Measurements from ENCODE around the gene ADAMTS2. TPM values are rescaled to one million over a fixed set of nuclear protein-coding genes. Genes with fewer than 3 reads are reported as not detected.

ADAMTS2 gene
- total RNA-seq, 4 donors from 2014 or later, result 2.3 to 10.6 (median 3.0) TPM

DNA sequence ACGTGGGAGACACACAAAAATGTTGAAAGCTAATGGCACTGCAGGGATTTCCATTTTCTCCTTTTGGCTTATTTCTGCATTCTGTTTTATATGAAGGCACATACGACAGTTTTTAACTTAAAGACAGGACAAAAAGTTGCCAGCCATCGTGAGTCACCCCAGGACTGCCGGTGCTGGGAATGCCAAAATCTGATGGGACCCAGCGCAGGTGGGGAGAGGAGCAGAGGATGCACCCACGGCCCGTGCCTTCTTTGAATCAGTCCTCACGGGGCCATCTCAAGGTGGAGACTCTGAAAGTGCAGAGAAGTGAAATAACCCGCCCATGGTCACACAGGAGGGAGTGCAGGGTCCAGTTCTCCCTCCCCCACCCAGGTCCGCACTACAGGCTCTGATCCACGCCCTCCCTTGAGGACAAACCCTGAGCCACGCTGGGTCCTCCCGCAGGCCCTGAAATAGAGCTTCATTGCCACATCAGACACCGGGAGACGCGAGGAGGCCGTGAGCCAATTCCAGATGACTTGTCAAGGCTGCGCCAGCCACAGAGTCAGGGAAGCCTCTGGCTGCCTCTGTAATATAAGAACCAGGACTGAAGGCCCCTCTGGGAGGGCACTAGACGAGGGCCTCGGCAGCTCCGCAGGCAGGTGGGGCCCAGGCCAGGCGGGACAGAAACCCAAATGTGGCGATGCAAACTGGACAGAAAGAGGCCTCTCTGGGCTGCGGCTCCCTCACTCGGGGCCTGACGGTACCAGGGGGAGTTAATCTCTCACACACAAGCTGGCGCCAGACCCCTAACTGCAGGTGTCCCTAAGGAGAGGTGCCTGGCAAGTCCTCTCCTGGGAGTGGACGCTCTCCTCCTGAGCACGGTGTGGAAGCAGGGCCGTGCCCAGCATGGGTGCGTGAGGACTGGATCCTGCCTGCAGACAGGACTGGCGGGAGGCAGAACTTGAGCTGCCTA is 22.9 kb downstream of the ADAMTS2 start:
- TF ChIP-seq, protein P1, sequence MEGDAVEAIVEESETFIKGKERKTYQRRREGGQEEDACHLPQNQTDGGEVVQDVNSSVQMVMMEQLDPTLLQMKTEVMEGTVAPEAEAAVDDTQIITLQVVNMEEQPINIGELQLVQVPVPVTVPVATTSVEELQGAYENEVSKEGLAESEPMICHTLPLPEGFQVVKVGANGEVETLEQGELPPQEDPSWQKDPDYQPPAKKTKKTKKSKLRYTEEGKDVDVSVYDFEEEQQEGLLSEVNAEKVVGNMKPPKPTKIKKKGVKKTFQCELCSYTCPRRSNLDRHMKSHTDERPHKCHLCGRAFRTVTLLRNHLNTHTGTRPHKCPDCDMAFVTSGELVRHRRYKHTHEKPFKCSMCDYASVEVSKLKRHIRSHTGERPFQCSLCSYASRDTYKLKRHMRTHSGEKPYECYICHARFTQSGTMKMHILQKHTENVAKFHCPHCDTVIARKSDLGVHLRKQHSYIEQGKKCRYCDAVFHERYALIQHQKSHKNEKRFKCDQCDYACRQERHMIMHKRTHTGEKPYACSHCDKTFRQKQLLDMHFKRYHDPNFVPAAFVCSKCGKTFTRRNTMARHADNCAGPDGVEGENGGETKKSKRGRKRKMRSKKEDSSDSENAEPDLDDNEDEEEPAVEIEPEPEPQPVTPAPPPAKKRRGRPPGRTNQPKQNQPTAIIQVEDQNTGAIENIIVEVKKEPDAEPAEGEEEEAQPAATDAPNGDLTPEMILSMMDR (IDR thresholded peaks at IDR 0.05), result no peak
- no peak for TF ChIP-seq POLR2A (IDR thresholded peaks at IDR 0.05)
- DNase-seq (ENCODE audit: low spot score in 2 of 2), result peak in 1 of 2 donors; percentile 88
- 79 to 87% methylated on average over 29 to 32 of the region's 32 CpGs for WGBS, 2 donors
- no peak overlapping the region for H3K4me3 ChIP-seq (ENCODE audit: low read depth, poor library complexity, severe bottlenecking)
- intact Hi-C loops (cut with DNase I; ENCODE audit: low total_unique reads), result no loop called here

DNA sequence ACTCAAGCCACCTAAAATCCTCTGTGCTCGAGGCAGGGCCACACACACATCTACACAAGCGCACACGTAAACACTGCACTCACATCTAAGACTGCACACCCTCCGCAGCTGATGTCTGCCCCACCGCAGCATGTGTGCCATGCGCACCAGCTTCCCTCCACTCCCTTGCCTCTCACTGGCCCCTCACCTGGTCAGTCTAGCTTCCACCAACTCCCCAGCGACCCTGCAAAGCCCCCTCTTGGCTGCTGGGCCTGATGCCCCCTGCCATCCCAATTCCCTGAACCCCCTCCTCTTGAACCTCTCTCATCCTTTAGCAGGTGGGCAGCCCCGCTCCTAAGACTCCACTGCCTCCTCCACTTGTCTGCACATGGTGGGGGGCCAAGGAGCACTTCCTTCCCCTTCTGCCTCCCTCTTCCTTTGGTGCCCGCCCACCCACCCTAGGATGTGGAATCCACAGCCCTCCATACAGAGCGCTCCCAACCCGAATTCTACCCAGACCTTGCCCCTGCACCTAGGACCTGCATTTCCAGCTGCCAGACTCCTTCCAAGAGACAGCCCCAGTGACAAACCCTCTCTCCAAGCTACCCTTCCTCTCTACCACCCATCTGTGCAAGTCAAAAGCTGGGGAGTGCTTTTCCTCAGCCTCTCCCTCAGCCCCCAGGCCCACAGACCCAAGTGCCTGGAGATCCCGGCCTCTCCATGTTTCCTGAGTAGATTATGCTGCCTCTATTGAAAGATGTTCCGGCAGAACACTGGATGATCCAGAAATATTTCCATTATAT is 23.9 kb downstream of the ADAMTS2 start:
- intact Hi-C loops (cut with DNase I; ENCODE audit: low total_unique reads), result no loop called here
- WGBS, 2 donors, result 90% methylated on average over 13 of the region's 13 CpGs
- H3K4me3 ChIP-seq (ENCODE audit: low read depth, poor library complexity, severe bottlenecking), result no peak overlapping the region
- DNase-seq (ENCODE audit: low spot score in 2 of 2), result peak in 1 of 2 donors; percentile 56
- no peak for TF ChIP-seq POLR2A (IDR thresholded peaks at IDR 0.05)
- TF ChIP-seq, protein P1 (IDR thresholded peaks at IDR 0.05), result no peak

DNA sequence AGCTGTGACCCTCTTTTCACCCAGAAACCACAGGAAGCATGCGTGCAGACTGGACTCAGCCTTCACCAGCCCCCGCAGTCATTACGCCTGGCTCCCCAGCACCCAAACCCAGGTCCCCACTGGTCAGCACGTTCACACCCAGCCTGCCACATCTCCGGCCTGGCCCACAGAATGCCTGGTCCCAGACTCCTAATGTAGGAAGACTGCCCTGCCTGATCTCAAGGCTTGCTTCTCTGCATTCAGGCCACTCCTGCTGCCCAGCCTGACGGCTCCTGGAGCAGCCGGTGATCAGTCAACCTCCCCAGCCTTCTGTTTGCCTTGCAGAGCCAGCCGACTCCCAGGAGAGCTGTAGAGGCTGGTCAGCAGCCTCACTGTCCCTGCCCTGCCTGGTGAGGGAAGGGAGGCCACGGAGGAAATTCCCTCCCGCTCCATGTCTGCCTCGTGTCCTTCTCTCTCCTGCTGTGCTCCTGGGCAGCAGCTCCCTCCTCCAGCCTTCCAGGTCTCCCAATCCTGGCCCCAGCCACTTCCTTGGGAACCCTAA is 25.4 kb downstream of the ADAMTS2 start:
- WGBS, 2 donors, result 49 to 56% methylated on average over 11 of the region's 11 CpGs
- DNase-seq (ENCODE audit: low spot score in 2 of 2), result peak in 1 of 2 donors; percentile 83
- intact Hi-C loops (cut with DNase I; ENCODE audit: low total_unique reads), result no loop called here
- TF ChIP-seq POLR2A (IDR thresholded peaks at IDR 0.05), result no peak
- TF ChIP-seq, protein P1 (IDR thresholded peaks at IDR 0.05), result no peak
- no peak overlapping the region for H3K4me3 ChIP-seq (ENCODE audit: low read depth, poor library complexity, severe bottlenecking)

DNA sequence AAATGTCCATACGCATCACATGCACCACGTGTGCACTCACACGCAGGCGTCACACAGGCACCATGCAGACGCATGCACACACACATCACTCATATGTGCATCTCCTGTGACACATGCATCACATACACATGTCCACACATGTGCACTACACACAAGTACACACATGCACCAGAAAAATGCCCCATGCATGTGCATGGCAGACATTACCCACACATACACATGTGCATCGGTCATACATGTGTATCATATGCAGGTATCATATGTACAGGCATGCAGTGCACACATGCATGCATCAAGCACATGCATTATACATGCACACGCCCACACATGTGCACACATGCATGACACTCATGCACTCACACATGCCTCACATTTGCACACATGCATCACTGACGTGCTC is 26.1 kb downstream of the ADAMTS2 start:
- no peak for TF ChIP-seq POLR2A (IDR thresholded peaks at IDR 0.05)
- WGBS, 2 donors, result 85 to 89% methylated on average over 8 of the region's 8 CpGs
- intact Hi-C loops (cut with DNase I; ENCODE audit: low total_unique reads), result no loop called here
- DNase-seq (ENCODE audit: low spot score in 2 of 2), result no peak
- no peak overlapping the region for H3K4me3 ChIP-seq (ENCODE audit: low read depth, poor library complexity, severe bottlenecking)

DNA sequence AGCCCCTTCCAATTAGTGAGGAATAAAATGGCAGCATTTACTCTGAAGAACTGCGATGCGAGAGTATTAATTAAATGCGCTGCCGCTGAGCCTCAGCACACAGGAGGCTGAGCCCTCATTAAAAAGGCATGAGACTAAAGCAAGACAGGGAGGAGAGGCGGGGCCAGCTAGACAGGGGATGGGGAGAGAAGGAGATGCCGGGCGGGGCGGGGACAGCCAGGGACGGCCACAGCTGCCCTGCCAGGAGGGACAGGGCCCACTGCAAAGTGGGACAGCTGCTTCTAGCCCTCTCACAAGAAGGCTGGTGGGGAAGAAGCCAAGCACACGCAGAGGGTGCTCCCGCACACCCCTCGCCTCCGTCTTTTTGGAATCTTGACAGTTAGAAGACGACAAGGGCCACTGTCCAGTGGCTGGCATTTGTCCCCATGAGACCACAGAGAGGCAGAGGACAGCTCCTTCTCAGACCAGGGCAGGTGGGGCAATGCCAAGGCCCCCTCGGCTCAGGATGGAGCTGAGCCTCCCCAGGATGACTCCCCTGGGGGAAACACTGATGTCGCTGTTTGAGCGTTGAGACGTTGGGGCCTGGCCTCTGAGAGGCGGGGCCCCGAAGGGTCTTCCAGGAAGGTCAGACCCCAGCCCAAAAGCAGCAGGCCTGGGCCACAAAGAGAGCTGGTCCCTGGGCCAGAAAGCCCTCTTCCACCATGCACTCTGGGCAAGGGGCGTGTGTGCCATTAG is 26.9 kb downstream of the ADAMTS2 start:
- no peak for TF ChIP-seq POLR2A (IDR thresholded peaks at IDR 0.05)
- TF ChIP-seq, protein P1 (IDR thresholded peaks at IDR 0.05), result no peak
- peak in 1 of 2 donors; percentile 84 for DNase-seq (ENCODE audit: low spot score in 2 of 2)
- H3K4me3 ChIP-seq (ENCODE audit: low read depth, poor library complexity, severe bottlenecking), result no peak overlapping the region
- WGBS, 2 donors, result 54 to 58% methylated on average over 21 of the region's 21 CpGs
- intact Hi-C loops (cut with DNase I; ENCODE audit: low total_unique reads), result no loop called here

Data from lower leg skin (tissue), 4 donors.